ENCODE data around the gene GAS2L1. TPM values are rescaled to one million over a fixed set of nuclear protein-coding genes. Genes with fewer than 3 reads are reported as not detected.

The GAS2L1 gene
- total RNA-seq, 4 donors from 2014 or later, result 58.0 to 75.0 (median 67.8) TPM

GRCh38 chr22:29331658-29332300, 25.3 kb downstream of the GAS2L1 start:
- DNase-seq (ENCODE audit: low spot score in 2 of 2), result no peak
- intact Hi-C loops (cut with DNase I; ENCODE audit: low total_unique reads), result no loop called here
- TF ChIP-seq CTCF (IDR thresholded peaks at IDR 0.05) (no peak), POLR2A (IDR thresholded peaks at IDR 0.05) (no peak)
- 85 to 90% methylated on average over 13 to 14 of the region's 14 CpGs for WGBS, 2 donors
- H3K4me3 ChIP-seq (ENCODE audit: low read depth, poor library complexity, severe bottlenecking), result no peak overlapping the region

GRCh38 chr22:29332886-29333496, 26.5 kb downstream of the GAS2L1 start:
- no peak overlapping the region for H3K4me3 ChIP-seq (ENCODE audit: low read depth, poor library complexity, severe bottlenecking)
- TF ChIP-seq CTCF (IDR thresholded peaks at IDR 0.05), result no peak
- no peak for DNase-seq (ENCODE audit: low spot score in 2 of 2)
- WGBS, 2 donors, result 99 to 100% methylated on average over 6 to 8 of the region's 8 CpGs
- intact Hi-C loops (cut with DNase I; ENCODE audit: low total_unique reads), result no loop called here

GRCh38 chr22:29334148-29334547, 27.7 kb downstream of the GAS2L1 start:
- WGBS, 2 donors, result 96 to 97% methylated on average over 5 to 7 of the region's 7 CpGs
- TF ChIP-seq CTCF (IDR thresholded peaks at IDR 0.05) (no peak), POLR2A (IDR thresholded peaks at IDR 0.05) (no peak)
- no peak for DNase-seq (ENCODE audit: low spot score in 2 of 2)
- intact Hi-C loops (cut with DNase I; ENCODE audit: low total_unique reads), result no loop called here
- no peak overlapping the region for H3K4me3 ChIP-seq (ENCODE audit: low read depth, poor library complexity, severe bottlenecking)

GRCh38 chr22:29334696-29335344, 28.4 kb downstream of the GAS2L1 start:
- no peak for DNase-seq (ENCODE audit: low spot score in 2 of 2)
- intact Hi-C loops (cut with DNase I; ENCODE audit: low total_unique reads), result no loop called here
- no peak for TF ChIP-seq POLR2A (IDR thresholded peaks at IDR 0.05)
- TF ChIP-seq CTCF (IDR thresholded peaks at IDR 0.05), result no peak

GRCh38 chr22:29335656-29336055, 29.2 kb downstream of the GAS2L1 start:
- 92% methylated on average over 11 of the region's 11 CpGs for WGBS, 2 donors

More at GRCh38 chr22:29334696-29335344, 28.4 kb downstream of the GAS2L1 start:
- H3K4me3 ChIP-seq (ENCODE audit: low read depth, poor library complexity, severe bottlenecking), result no peak overlapping the region
- 92 to 97% methylated on average over 11 to 12 of the region's 12 CpGs for WGBS, 2 donors

More at GRCh38 chr22:29335656-29336055, 29.2 kb downstream of the GAS2L1 start:
- H3K4me3 ChIP-seq (ENCODE audit: low read depth, poor library complexity, severe bottlenecking), result no peak overlapping the region
- DNase-seq (ENCODE audit: low spot score in 2 of 2), result no peak
- intact Hi-C loops (cut with DNase I; ENCODE audit: low total_unique reads), result no loop called here
- no peak for TF ChIP-seq CTCF (IDR thresholded peaks at IDR 0.05)
- TF ChIP-seq POLR2A (IDR thresholded peaks at IDR 0.05), result no peak
